GM12878 (cell line): ENCODE results near the gene C14orf93.

Experiments
- CTCF ChIP-seq, 3 experiments: IDR thresholded peaks in 2 of 3; conservative IDR thresholded peaks in 1 of 3; 2 replicates each; pipeline ENCODE4 v1.5.1; 2011; ENCODE audit warnings: low read depth in 3 of 3, low read length in 3 of 3, mild to moderate bottlenecking in 3 of 3, control low read depth in 2 of 3, moderate library complexity in 2 of 3, inconsistent platforms in 1 of 3, mixed read lengths in 1 of 3; ENCODE audit not compliant: control insufficient read depth in 2 of 3, insufficient read depth in 1 of 3; ENCODE audit errors: extremely low read depth in 1 of 3
- GABPA ChIP-seq: IDR thresholded peaks from 2 replicates; pipeline ENCODE4 v1.6.1; 2014; ENCODE audit warnings: antibody characterized with exemption, low read depth, mild to moderate bottlenecking, inconsistent platforms
- IKZF1 ChIP-seq: fragments of 450-650 bp; conservative IDR thresholded peaks from 2 replicates; pipeline ENCODE4 v1.6.1; 2017; ENCODE audit warnings: antibody characterized with exemption, mild to moderate bottlenecking
- JUND ChIP-seq: IDR thresholded peaks from 2 replicates; pipeline ENCODE4 v1.6.1; 2012; ENCODE audit warnings: low read depth, mild to moderate bottlenecking, low read length, improper control_type of control experiment, moderate library complexity
- POLR2AphosphoS5 ChIP-seq: IDR thresholded peaks from 2 replicates; pipeline ENCODE4 v1.6.1; 2011; ENCODE audit warnings: mild to moderate bottlenecking, low read length, inconsistent platforms
- POU2F2 ChIP-seq: IDR thresholded peaks from 3 replicates; pipeline ENCODE4 v1.6.1; 2011; ENCODE audit warnings: low read depth, mild to moderate bottlenecking, low read length, borderline replicate concordance
- YBX1 ChIP-seq: fragments of 450-650 bp; IDR thresholded peaks from 2 replicates; pipeline ENCODE4 v1.6.1; 2016; ENCODE audit warnings: antibody characterized with exemption
- ZNF592 ChIP-seq: fragments of 450-650 bp; IDR thresholded peaks from 2 replicates; pipeline ENCODE4 v1.6.1; 2017; ENCODE audit warnings: mild to moderate bottlenecking, moderate library complexity

GRCh38 chr14:23043754-23044153 lies 33.8 kb upstream of the C14orf93 start:
- TF ChIP-seq GABPA = no peak
- TF ChIP-seq POU2F2 = no peak
- no peak for TF ChIP-seq CTCF (IDR thresholded peaks at IDR 0.05 in 2 of 3, conservative IDR thresholded peaks at IDR 0.05 in 1 of 3; ENCODE audit: control insufficient read depth in 2 of 3, extremely low read depth in 1 of 3, insufficient read depth in 1 of 3, low read depth in 3 of 3, low read length in 3 of 3)
- TF ChIP-seq POLR2AphosphoS5 = no peak
- TF ChIP-seq ZNF592 = no peak
- TF ChIP-seq IKZF1 = no peak
- TF ChIP-seq YBX1 = no peak
- no peak for TF ChIP-seq JUND
